Measurements from ENCODE around the gene KCNC3.

DNA sequence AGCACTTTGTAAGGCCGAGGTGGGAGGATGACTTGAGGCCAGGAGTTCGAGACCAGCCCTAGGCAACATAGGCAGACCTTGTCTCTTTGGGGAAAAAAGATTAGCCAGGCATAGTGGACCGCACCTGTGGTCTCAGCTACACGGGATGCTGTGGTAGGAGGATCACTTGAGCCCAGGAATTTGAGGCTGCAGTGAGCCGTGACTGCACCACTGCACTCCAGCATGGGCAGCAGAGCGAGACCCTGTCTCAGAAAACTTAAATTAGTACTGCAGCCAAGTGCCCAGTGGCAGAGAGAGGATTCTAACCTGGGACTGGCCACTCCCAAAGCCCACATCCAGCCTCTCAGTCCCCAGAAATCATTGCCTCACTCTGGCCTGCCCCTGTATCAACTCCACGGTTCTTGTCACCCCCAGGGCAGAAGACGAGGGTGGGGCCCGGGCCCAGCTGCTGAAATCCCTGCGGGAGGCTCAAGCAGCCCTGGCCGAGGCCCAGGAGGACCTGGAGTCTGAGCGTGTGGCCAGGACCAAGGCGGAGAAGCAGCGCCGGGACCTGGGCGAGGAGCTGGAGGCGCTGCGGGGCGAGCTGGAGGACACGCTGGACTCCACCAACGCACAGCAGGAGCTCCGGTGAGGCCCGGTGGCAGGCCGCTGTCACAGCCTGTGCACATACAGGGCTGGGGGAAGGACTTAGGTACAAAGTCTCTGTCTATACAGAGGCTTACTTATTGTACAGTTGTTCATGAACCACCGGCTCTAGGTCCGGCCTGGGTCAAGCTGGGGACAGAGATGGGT is 53.4 kb downstream of the KCNC3 start:
- TF ChIP-seq, protein P1, sequence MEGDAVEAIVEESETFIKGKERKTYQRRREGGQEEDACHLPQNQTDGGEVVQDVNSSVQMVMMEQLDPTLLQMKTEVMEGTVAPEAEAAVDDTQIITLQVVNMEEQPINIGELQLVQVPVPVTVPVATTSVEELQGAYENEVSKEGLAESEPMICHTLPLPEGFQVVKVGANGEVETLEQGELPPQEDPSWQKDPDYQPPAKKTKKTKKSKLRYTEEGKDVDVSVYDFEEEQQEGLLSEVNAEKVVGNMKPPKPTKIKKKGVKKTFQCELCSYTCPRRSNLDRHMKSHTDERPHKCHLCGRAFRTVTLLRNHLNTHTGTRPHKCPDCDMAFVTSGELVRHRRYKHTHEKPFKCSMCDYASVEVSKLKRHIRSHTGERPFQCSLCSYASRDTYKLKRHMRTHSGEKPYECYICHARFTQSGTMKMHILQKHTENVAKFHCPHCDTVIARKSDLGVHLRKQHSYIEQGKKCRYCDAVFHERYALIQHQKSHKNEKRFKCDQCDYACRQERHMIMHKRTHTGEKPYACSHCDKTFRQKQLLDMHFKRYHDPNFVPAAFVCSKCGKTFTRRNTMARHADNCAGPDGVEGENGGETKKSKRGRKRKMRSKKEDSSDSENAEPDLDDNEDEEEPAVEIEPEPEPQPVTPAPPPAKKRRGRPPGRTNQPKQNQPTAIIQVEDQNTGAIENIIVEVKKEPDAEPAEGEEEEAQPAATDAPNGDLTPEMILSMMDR (conservative IDR thresholded peaks at IDR 0.05; ENCODE audit: low read depth, low read length): no peak
- TF ChIP-seq, protein P2, sequence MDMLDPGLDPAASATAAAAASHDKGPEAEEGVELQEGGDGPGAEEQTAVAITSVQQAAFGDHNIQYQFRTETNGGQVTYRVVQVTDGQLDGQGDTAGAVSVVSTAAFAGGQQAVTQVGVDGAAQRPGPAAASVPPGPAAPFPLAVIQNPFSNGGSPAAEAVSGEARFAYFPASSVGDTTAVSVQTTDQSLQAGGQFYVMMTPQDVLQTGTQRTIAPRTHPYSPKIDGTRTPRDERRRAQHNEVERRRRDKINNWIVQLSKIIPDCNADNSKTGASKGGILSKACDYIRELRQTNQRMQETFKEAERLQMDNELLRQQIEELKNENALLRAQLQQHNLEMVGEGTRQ (IDR thresholded peaks at IDR 0.05; ENCODE audit: low read depth, low read length): no peak

Measured in IMR-90 (cell line).